Measurements from ENCODE around the gene GPN2. TPM values are rescaled to one million over a fixed set of nuclear protein-coding genes. Genes with fewer than 3 reads are reported as not detected.

GPN2 gene
- total RNA-seq, 1 donor from 2014 or later = 9.5 TPM

- no peak for TF ChIP-seq CTCF (IDR thresholded peaks at IDR 0.05; ENCODE audit: insufficient read depth, low read length, poor library complexity, severe bottlenecking)
- no peak for DNase-seq (ENCODE audit: low read depth)
- Histone ChIP-seq H3K36me3 (ENCODE audit: control insufficient read depth, insufficient read depth, low read length) (no peaks in the 10 kb centered on the region), H3K4me3 (ENCODE audit: low read depth, low read length) (no peak overlapping the region), H3K27me3 (ENCODE audit: control insufficient read depth, insufficient read depth, low read length) (no peaks in the 10 kb centered on the region)
Measured at GRCh38 chr1:26910343-26911160, 20.5 kb upstream of the GPN2 start.

- no peaks in the 10 kb centered on the region for H3K27me3 ChIP-seq (ENCODE audit: control insufficient read depth, insufficient read depth, low read length)
- DNase-seq (ENCODE audit: low read depth) = no peak
- no peak overlapping the region for H3K4me3 ChIP-seq (ENCODE audit: low read depth, low read length)
- no peak for TF ChIP-seq CTCF (IDR thresholded peaks at IDR 0.05; ENCODE audit: insufficient read depth, low read length, poor library complexity, severe bottlenecking)
- H3K36me3 ChIP-seq (ENCODE audit: control insufficient read depth, insufficient read depth, low read length) = no peaks in the 10 kb centered on the region
Measured at GRCh38 chr1:26909951-26910342, 19.9 kb upstream of the GPN2 start.

DNA sequence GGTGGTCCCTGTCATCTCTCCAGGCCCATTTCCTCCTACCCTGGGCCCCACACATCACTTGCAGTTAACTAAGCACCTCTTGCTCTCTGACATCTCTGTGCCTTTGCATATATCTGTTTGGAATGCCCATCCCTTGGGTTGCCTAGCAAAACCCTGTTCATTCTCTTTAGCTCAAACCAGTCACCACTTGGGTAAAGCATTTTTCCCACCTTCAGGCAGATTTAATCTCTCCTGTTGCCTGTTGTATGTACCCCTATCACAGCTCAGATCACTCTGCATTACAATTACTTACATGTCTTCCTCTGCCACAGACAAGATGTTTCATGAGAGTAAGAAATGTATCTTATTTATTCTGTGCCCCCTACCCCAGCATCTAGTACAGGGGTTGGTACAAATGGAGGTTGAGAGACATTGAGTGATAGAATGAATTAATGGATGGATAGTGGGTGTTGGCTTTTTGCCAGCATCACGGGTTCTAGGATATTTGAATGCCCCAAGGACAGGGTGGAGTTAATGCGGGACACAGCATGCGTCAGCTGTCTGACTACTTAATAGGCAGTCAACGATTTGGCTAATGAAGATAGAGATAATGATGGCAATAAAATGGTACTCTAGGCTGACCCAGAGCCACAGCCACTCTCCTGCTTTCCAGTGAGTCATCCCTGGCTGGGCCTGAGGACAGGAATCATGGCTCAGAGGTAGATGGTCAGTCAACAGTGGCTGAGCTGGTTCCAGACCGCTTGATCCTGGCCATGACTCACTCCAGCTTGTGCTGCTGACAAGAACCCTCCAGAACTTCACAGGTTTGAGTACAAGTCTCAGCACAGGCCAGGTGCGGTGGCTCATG is 17.2 kb upstream of the GPN2 start:
- Histone ChIP-seq H3K36me3 (ENCODE audit: control insufficient read depth, insufficient read depth, low read length) (no peaks in the 10 kb centered on the region), H3K27me3 (ENCODE audit: control insufficient read depth, insufficient read depth, low read length) (no peaks in the 10 kb centered on the region), H3K4me3 (ENCODE audit: low read depth, low read length) (no peak overlapping the region)
- DNase-seq (ENCODE audit: low read depth) = peak; percentile 99
- TF ChIP-seq CTCF (IDR thresholded peaks at IDR 0.05; ENCODE audit: insufficient read depth, low read length, poor library complexity, severe bottlenecking) = no peak

- DNase-seq (ENCODE audit: low read depth) = no peak
- H3K27me3 ChIP-seq (ENCODE audit: control insufficient read depth, insufficient read depth, low read length) = no peaks in the 10 kb centered on the region
- peaks cover 1% of the 10 kb centered on the region for H3K36me3 ChIP-seq (ENCODE audit: control insufficient read depth, insufficient read depth, low read length)
- no peak for TF ChIP-seq CTCF (IDR thresholded peaks at IDR 0.05; ENCODE audit: insufficient read depth, low read length, poor library complexity, severe bottlenecking)
- H3K4me3 ChIP-seq (ENCODE audit: low read depth, low read length) = peak overlapping the region; percentile 84
Measured at GRCh38 chr1:26900815-26901511, 10.9 kb upstream of the GPN2 start.

GRCh38 chr1:26900001-26900814 is 10.1 kb upstream of the GPN2 start, which contains the start of gene GPATCH3:
TSS of gene GPATCH3 (minus strand) at chr1:26900467. CDS start at chr1:26900442, 25 bp downstream.
- Histone ChIP-seq H3K4me3 (ENCODE audit: low read depth, low read length) (peak within 1 kb of the TSS; percentile 84), H3K27me3 (ENCODE audit: control insufficient read depth, insufficient read depth, low read length) (no peaks in the 10 kb centered on the region), H3K36me3 (ENCODE audit: control insufficient read depth, insufficient read depth, low read length) (peaks cover 1% of the 10 kb centered on the region)
- no peak for TF ChIP-seq CTCF (IDR thresholded peaks at IDR 0.05; ENCODE audit: insufficient read depth, low read length, poor library complexity, severe bottlenecking)
- peak; percentile 79 for DNase-seq (ENCODE audit: low read depth)

Data from kidney epithelial cell (primary cell).